A549 (cell line): ENCODE results near the gene MAP3K5. TPM values are rescaled to one million over a fixed set of nuclear protein-coding genes. Genes with fewer than 3 reads are reported as not detected.

Source experiments
- ATAC-seq, 2 experiments: fragments of 200-7000 bp in 1 of 2; fragments of >200 bp in 1 of 2; cut with Nextera tagmentation in 1 of 2; cut with Tn5 transposase in 1 of 2; 3 replicates each; pipeline versions ENCODE4 v1.8.0 to v1.9.1; 2018 to 2020; ENCODE audit warnings: mild to moderate bottlenecking in 1 of 2, moderate library complexity in 1 of 2
- CTCF ChIA-PET: fragments of 300-600 bp; sonication (Branson Sonifier 250); formaldehyde crosslinking; extraction: SDS; loops from one replicate; lab custom pipeline; 2021; ENCODE audit warnings: antibody characterized with exemption, inconsistent platforms; lab: Yijun Ruan, JAX
- POLR2A ChIA-PET: fragments of 350-600 bp; formaldehyde crosslinking; extraction: SDS; loops from one replicate; lab custom pipeline; 2021; ENCODE audit warnings: antibody characterized with exemption, inconsistent platforms; lab: Yijun Ruan, JAX
- DNase-seq, 2 experiments: peaks; one replicate each; pipeline versions ENCODE4 v3.0.0 to v3.0.0-alpha.2; 2011 to 2016; ENCODE audit warnings: low read depth in 1 of 2, low spot score in 1 of 2
- FAIRE-seq: peaks from 2 replicates; lab custom pipeline; 2011; peaks lifted over from hg19 to GRCh38; lab: Jason Lieb, UNC
- H3K27ac ChIP-seq, 2 experiments: fragments of >200 bp; sonication (Bioruptor Twin); formaldehyde crosslinking; 3 replicates each; pipeline ENCODE4 v1.5.1; 2016 to 2017
- H3K4me1 ChIP-seq: fragments of >200 bp; sonication (Bioruptor Twin); formaldehyde crosslinking; 3 replicates; pipeline ENCODE4 v1.6.1; 2016
- H3K4me2 ChIP-seq: fragments of >200 bp; sonication (Bioruptor Twin); formaldehyde crosslinking; 3 replicates; pipeline ENCODE4 v1.6.1; 2016
- H3K4me3 ChIP-seq: fragments of >200 bp; sonication (Bioruptor Twin); formaldehyde crosslinking; 3 replicates; pipeline ENCODE4 v1.5.1; 2016
- H3K9me3 ChIP-seq: fragments of >200 bp; sonication (Bioruptor Twin); formaldehyde crosslinking; 3 replicates; pipeline ENCODE4 v1.6.1; 2016
- CBX2 ChIP-seq: fragments of 200-600 bp; sonication (generic); IDR thresholded peaks from 2 replicates; pipeline ENCODE4 v1.6.1; 2016; ENCODE audit warnings: low read depth, mild to moderate bottlenecking, borderline replicate concordance
- CBX8 ChIP-seq: fragments of 200-600 bp; sonication (generic); IDR thresholded peaks from 2 replicates; pipeline ENCODE4 v1.6.1; 2016
- CEBPB ChIP-seq, 2 experiments: fragments of >200 bp in 1 of 2; sonication (Bioruptor Twin) in 1 of 2; formaldehyde crosslinking in 1 of 2; IDR thresholded peaks; 2 replicates each; pipeline ENCODE4 v1.6.1; 2012 to 2016
- EHF ChIP-seq: fragments of 250-450 bp; sonication (Bioruptor Pico); IDR thresholded peaks from 2 replicates; pipeline ENCODE4 v1.5.0; 2020; ENCODE audit warnings: mild to moderate bottlenecking
- ELK1 ChIP-seq: fragments of 150-350 bp; IDR thresholded peaks from 2 replicates; pipeline ENCODE4 v1.6.1; 2014; ENCODE audit warnings: low read depth, mild to moderate bottlenecking, low read length
- EP300 ChIP-seq, 2 experiments: fragments of >200 bp; sonication (Bioruptor Twin); formaldehyde crosslinking; IDR thresholded peaks; 2 replicates in 1 of 2; 3 replicates in 1 of 2; pipeline ENCODE4 v1.6.1; 2016 to 2017
- FOSB ChIP-seq: fragments of 250-450 bp; sonication (Bioruptor Pico); IDR thresholded peaks from 2 replicates; pipeline ENCODE4 v1.5.0; 2020; ENCODE audit warnings: mild to moderate bottlenecking, moderate library complexity
- FOSL2 ChIP-seq, 2 experiments: fragments of 450-650 bp in 1 of 2; fragments of >200 bp in 1 of 2; sonication (Bioruptor Twin) in 1 of 2; formaldehyde crosslinking; IDR thresholded peaks; 2 replicates each; pipeline versions ENCODE4 v1.5.0 to v1.6.1; 2016 to 2020; ENCODE audit warnings: mild to moderate bottlenecking in 1 of 2, moderate library complexity in 1 of 2
- GATA3 ChIP-seq: IDR thresholded peaks from 2 replicates; pipeline ENCODE4 v1.6.1; 2012; ENCODE audit warnings: borderline replicate concordance
- HOXA7 ChIP-seq: fragments of 250-450 bp; sonication (Bioruptor Pico); IDR thresholded peaks from 2 replicates; pipeline ENCODE4 v1.5.0; 2020; ENCODE audit warnings: mild to moderate bottlenecking, moderate library complexity
- KDM5A ChIP-seq: fragments of 200-600 bp; sonication (generic); IDR thresholded peaks from 2 replicates; pipeline ENCODE4 v1.6.1; 2016; ENCODE audit warnings: antibody characterized with exemption, mild to moderate bottlenecking
- MAFK ChIP-seq: fragments of 450-650 bp; IDR thresholded peaks from 2 replicates; pipeline ENCODE4 v1.6.1; 2014; ENCODE audit not compliant: partially characterized antibody
- MAX ChIP-seq: IDR thresholded peaks from 2 replicates; pipeline ENCODE4 v1.6.1; 2012
- MAZ ChIP-seq: fragments of 150-350 bp; IDR thresholded peaks from 2 replicates; pipeline ENCODE4 v1.6.1; 2014; ENCODE audit warnings: antibody characterized with exemption, low read depth, low read length, borderline replicate concordance
- MYC ChIP-seq: IDR thresholded peaks from 2 replicates; pipeline ENCODE4 v1.6.1; 2012; ENCODE audit warnings: mild to moderate bottlenecking, inconsistent platforms, low read length, improper control_type of control experiment, borderline replicate concordance
- PBX3 ChIP-seq: IDR thresholded peaks from 2 replicates; pipeline ENCODE4 v1.6.1; 2012
- POLR2A ChIP-seq: IDR thresholded peaks from 2 replicates; pipeline ENCODE4 v1.6.1; 2012; ENCODE audit warnings: mild to moderate bottlenecking, low read length
- ZC3H11A ChIP-seq: fragments of 450-650 bp; IDR thresholded peaks from 2 replicates; pipeline ENCODE4 v1.6.1; 2014; ENCODE audit warnings: antibody characterized with exemption, mild to moderate bottlenecking
- ZSCAN20 ChIP-seq: fragments of 250-450 bp; sonication (Bioruptor Pico); IDR thresholded peaks from 2 replicates; pipeline ENCODE4 v1.8.0; 2022; ENCODE audit warnings: mild to moderate bottlenecking, moderate library complexity
- WGBS: methylation state at CpG from one replicate; pipeline ENCODE4 v1.1.6; 2017; ENCODE audit errors: missing lambda C conversion rate; 5-methylcytosine and 5-hydroxymethylcytosine counted together
- polyA plus RNA-seq, 4 experiments: library from polyadenylated mRNA; depleted of rRNA in 3 of 4; stranded (reverse); fragments of >200 nt; fragmentation: RNase III in 1 of 4; extraction: RNeasy Plus Mini Kit Qiagen cat#74134 plus additional on column Dnase treatment in 1 of 4; gene quantifications; 2 replicates in 3 of 4; 3 replicates in 1 of 4; pipeline ENCODE4 v1.2.3, GENCODE V29; 2011 to 2017
- TF ChIP-seq, protein P1 (sequence below): fragments of 200-600 bp; sonication (generic); IDR thresholded peaks from 2 replicates; pipeline ENCODE4 v1.6.1; 2016; ENCODE audit warnings: antibody characterized with exemption, mild to moderate bottlenecking, moderate library complexity
- TF ChIP-seq, protein P2 (sequence below): fragments of >200 bp; sonication (Bioruptor Twin); formaldehyde crosslinking; IDR thresholded peaks from 3 replicates; pipeline ENCODE4 v1.5.1; 2016

The MAP3K5 gene
- polyA plus RNA-seq, 2 of the 4 experiments (the other 2 are of a cell fraction) = 2.1 to 4.1 TPM

GRCh38 chr6:136550045-136550329 is 242.3 kb downstream of the MAP3K5 start:
- Histone ChIP-seq H3K4me3 (peak overlapping the region; percentile 98), H3K27ac (peak overlapping the region; percentile 93 to 97), H3K4me1 (peaks cover 41% of the 10 kb centered on the region), H3K4me2 (peak overlapping the region; percentile 82), H3K9me3 (no peaks in the 10 kb centered on the region)
- ChIA-PET POLR2A (no interaction called here), CTCF (interaction anchor here (0.6 to 3.2 kb wide), 37 partner anchors 10 to 324 kb away, joined by 3 to 26 read pairs (median 4); partner anchors contain the start of gene MAP3K5)
- FAIRE-seq (no peak), DNase-seq (peak in 1 of 2 experiments; percentile 35)
- TF ChIP-seq CBX2 (no peak), MYC (no peak)
- TF ChIP-seq, all 56 proteins: peak for 0
- WGBS = no CpG with 5 or more reads among the region's 46 CpGs
- ATAC-seq = peak; percentile 64 to 77

- DNase-seq (peak; percentile 18 to 49), ATAC-seq (peak; percentile 27 to 37; a peak in 4 of 6 replicates), FAIRE-seq (no peak)
- TF ChIP-seq EHF (CRISPR knock-in tag) (no peak), CBX8 (no peak), FOSL2 (IDR thresholded peaks at IDR 0.05) (no peak), FOSL2 (CRISPR knock-in tag; IDR thresholded peaks at IDR 0.05) (no peak), CEBPB (IDR thresholded peaks at IDR 0.05) (no peak), ZSCAN20 (no peak), HOXA7 (CRISPR knock-in tag) (no peak), GATA3 (no peak), FOSB (CRISPR knock-in tag) (no peak), EP300 (IDR thresholded peaks at IDR 0.05) (no peak), POLR2A (no peak), MAZ (no peak), ZC3H11A (no peak), MAFK (no peak), ELK1 (no peak), MYC (no peak), MAX (no peak), PBX3 (no peak), KDM5A (no peak)
- TF ChIP-seq, protein P1, sequence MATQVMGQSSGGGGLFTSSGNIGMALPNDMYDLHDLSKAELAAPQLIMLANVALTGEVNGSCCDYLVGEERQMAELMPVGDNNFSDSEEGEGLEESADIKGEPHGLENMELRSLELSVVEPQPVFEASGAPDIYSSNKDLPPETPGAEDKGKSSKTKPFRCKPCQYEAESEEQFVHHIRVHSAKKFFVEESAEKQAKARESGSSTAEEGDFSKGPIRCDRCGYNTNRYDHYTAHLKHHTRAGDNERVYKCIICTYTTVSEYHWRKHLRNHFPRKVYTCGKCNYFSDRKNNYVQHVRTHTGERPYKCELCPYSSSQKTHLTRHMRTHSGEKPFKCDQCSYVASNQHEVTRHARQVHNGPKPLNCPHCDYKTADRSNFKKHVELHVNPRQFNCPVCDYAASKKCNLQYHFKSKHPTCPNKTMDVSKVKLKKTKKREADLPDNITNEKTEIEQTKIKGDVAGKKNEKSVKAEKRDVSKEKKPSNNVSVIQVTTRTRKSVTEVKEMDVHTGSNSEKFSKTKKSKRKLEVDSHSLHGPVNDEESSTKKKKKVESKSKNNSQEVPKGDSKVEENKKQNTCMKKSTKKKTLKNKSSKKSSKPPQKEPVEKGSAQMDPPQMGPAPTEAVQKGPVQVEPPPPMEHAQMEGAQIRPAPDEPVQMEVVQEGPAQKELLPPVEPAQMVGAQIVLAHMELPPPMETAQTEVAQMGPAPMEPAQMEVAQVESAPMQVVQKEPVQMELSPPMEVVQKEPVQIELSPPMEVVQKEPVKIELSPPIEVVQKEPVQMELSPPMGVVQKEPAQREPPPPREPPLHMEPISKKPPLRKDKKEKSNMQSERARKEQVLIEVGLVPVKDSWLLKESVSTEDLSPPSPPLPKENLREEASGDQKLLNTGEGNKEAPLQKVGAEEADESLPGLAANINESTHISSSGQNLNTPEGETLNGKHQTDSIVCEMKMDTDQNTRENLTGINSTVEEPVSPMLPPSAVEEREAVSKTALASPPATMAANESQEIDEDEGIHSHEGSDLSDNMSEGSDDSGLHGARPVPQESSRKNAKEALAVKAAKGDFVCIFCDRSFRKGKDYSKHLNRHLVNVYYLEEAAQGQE = no peak
- TF ChIP-seq, protein P2, sequence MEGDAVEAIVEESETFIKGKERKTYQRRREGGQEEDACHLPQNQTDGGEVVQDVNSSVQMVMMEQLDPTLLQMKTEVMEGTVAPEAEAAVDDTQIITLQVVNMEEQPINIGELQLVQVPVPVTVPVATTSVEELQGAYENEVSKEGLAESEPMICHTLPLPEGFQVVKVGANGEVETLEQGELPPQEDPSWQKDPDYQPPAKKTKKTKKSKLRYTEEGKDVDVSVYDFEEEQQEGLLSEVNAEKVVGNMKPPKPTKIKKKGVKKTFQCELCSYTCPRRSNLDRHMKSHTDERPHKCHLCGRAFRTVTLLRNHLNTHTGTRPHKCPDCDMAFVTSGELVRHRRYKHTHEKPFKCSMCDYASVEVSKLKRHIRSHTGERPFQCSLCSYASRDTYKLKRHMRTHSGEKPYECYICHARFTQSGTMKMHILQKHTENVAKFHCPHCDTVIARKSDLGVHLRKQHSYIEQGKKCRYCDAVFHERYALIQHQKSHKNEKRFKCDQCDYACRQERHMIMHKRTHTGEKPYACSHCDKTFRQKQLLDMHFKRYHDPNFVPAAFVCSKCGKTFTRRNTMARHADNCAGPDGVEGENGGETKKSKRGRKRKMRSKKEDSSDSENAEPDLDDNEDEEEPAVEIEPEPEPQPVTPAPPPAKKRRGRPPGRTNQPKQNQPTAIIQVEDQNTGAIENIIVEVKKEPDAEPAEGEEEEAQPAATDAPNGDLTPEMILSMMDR = no peak
- Histone ChIP-seq H3K4me2 (peak overlapping the region; percentile 82), H3K4me3 (peak overlapping the region; percentile 98), H3K27ac (peak overlapping the region; percentile 93 to 97), H3K4me1 (peaks cover 47% of the 10 kb centered on the region), H3K9me3 (no peaks in the 10 kb centered on the region)
- ChIA-PET POLR2A (interaction anchor here (1.2 kb wide), 1 partner anchor 260 kb away, joined by 5 read pairs; the partner anchor contains the start of gene BCLAF1), CTCF (interaction anchor here (0.6 to 3.2 kb wide), 37 partner anchors 9 to 323 kb away, joined by 3 to 26 read pairs (median 4); partner anchors contain the start of gene MAP3K5)
- WGBS = 3% methylated on average over 25 of the region's 42 CpGs
Observed at GRCh38 chr6:136549300-136550044, 242.8 kb downstream of the MAP3K5 start.
